Breast epithelium (tissue), 4 donors: ENCODE data around the gene EPM2AIP1. TPM values are rescaled to one million over a fixed set of nuclear protein-coding genes. Genes with fewer than 3 reads are reported as not detected.

Experiments
- DNase-seq, 2 donors: peaks; one replicate each; pipeline ENCODE4 v3.0.0-alpha.2; 2019; ENCODE audit warnings: low spot score in 2 of 2
- H3K27ac ChIP-seq, 2 donors: fragments of 200-600 bp; sonication (generic) in 1 of 2; one replicate each; pipeline ENCODE4 v1.5.1; 2016 to 2019; ENCODE audit warnings: mild to moderate bottlenecking in 1 of 2
- H3K27me3 ChIP-seq, 2 donors: fragments of 200-600 bp; sonication (generic) in 1 of 2; one replicate each; pipeline versions ENCODE4 v1.5.1 to v1.6.0; 2017 to 2019; ENCODE audit warnings: control low read depth in 1 of 2, mild to moderate bottlenecking in 1 of 2
- H3K36me3 ChIP-seq: fragments of 200-600 bp; one replicate; pipeline ENCODE4 v1.5.1; 2019
- H3K4me1 ChIP-seq, 2 donors: fragments of 200-600 bp; sonication (generic); one replicate each; pipeline ENCODE4 v1.5.1; 2016 to 2019; ENCODE audit warnings: control low read depth in 1 of 2
- H3K4me3 ChIP-seq, 3 donors: fragments of 200-600 bp; sonication (generic); 1 replicate in 2 of 3; 2 replicates in 1 of 3; pipeline ENCODE4 v1.5.1; 2016 to 2019; ENCODE audit warnings: mild to moderate bottlenecking in 3 of 3, moderate library complexity in 2 of 3
- H3K9me3 ChIP-seq, 2 donors: fragments of 200-600 bp; sonication (generic) in 1 of 2; one replicate each; pipeline ENCODE4 v1.5.1; 2016 to 2019; ENCODE audit warnings: control low read depth in 1 of 2
- CTCF ChIP-seq, 3 donors: fragments of 450-650 bp; IDR thresholded peaks; one replicate each; pipeline ENCODE4 v1.5.1; 2016 to 2017; ENCODE audit warnings: antibody characterized with exemption in 3 of 3, mild to moderate bottlenecking in 3 of 3, moderate library complexity in 3 of 3
- POLR2A ChIP-seq: fragments of 450-650 bp; IDR thresholded peaks from one replicate; pipeline ENCODE4 v1.6.1; 2016; ENCODE audit warnings: antibody characterized with exemption, mild to moderate bottlenecking, moderate library complexity
- POLR2AphosphoS5 ChIP-seq, 3 donors: sonication (generic); formaldehyde crosslinking; IDR thresholded peaks; one replicate each; pipeline ENCODE4 v1.6.1; 2017; ENCODE audit warnings: antibody characterized with exemption in 3 of 3
- intact Hi-C: fragments of 100-400 bp; cut with DNase I; formaldehyde crosslinking; loops from one replicate; pipeline ENCODE4 v1.15.1; 2023; ENCODE audit warnings: low total_unique reads
- total RNA-seq, 3 donors: library from RNA; depleted of rRNA; stranded (reverse); fragments of >200 nt; gene quantifications; one replicate each; pipeline ENCODE4 v1.1.0, GENCODE V29; 2016

EPM2AIP1 gene
- total RNA-seq, 3 donors from 2014 or later: 13.8 to 25.5 (median 14.1) TPM

GRCh38 chr3:37029111-37029510, 36.2 kb upstream of the EPM2AIP1 start:
- H3K4me1 ChIP-seq: no peaks in the 10 kb centered on the region
- no peaks in the 10 kb centered on the region for H3K9me3 ChIP-seq
- TF ChIP-seq CTCF (IDR thresholded peaks at IDR 0.05) (no peak), POLR2A (no peak), POLR2AphosphoS5 (IDR thresholded peaks at IDR 0.05) (no peak)
- DNase-seq: no peak
- intact Hi-C loops: no loop called here
- no peaks in the 10 kb centered on the region for H3K27me3 ChIP-seq
- no peak overlapping the region for H3K27ac ChIP-seq
- no peaks in the 10 kb centered on the region for H3K36me3 ChIP-seq
- no peak overlapping the region for H3K4me3 ChIP-seq

- Histone ChIP-seq H3K36me3 (no peaks in the 10 kb centered on the region), H3K27ac (no peak overlapping the region), H3K4me3 (no peak overlapping the region), H3K4me1 (no peaks in the 10 kb centered on the region), H3K9me3 (no peaks in the 10 kb centered on the region), H3K27me3 (no peaks in the 10 kb centered on the region)
- TF ChIP-seq CTCF (IDR thresholded peaks at IDR 0.05) (no peak), POLR2A (no peak), POLR2AphosphoS5 (IDR thresholded peaks at IDR 0.05) (no peak)
- no peak for DNase-seq
- intact Hi-C loops: no loop called here
Measured at GRCh38 chr3:37028329-37028728, 35.4 kb upstream of the EPM2AIP1 start.

GRCh38 chr3:37026851-37027250, 33.9 kb upstream of the EPM2AIP1 start:
- Histone ChIP-seq H3K4me1 (no peaks in the 10 kb centered on the region), H3K4me3 (no peak overlapping the region), H3K36me3 (no peaks in the 10 kb centered on the region), H3K27me3 (no peaks in the 10 kb centered on the region), H3K27ac (no peak overlapping the region), H3K9me3 (no peaks in the 10 kb centered on the region)
- intact Hi-C loops: no loop called here
- DNase-seq: no peak
- TF ChIP-seq POLR2A (no peak), POLR2AphosphoS5 (IDR thresholded peaks at IDR 0.05) (no peak), CTCF (IDR thresholded peaks at IDR 0.05) (no peak)

GRCh38 chr3:37025561-37026335, 32.8 kb upstream of the EPM2AIP1 start:
- peaks cover 7% of the 10 kb centered on the region for H3K36me3 ChIP-seq
- intact Hi-C loops: no loop called here
- no peaks in the 10 kb centered on the region for H3K27me3 ChIP-seq
- no peak overlapping the region for H3K4me3 ChIP-seq
- H3K4me1 ChIP-seq: no peaks in the 10 kb centered on the region
- no peaks in the 10 kb centered on the region for H3K9me3 ChIP-seq
- H3K27ac ChIP-seq: no peak overlapping the region
- TF ChIP-seq POLR2A (no peak), POLR2AphosphoS5 (IDR thresholded peaks at IDR 0.05) (no peak), CTCF (IDR thresholded peaks at IDR 0.05) (no peak)
- DNase-seq: no peak

GRCh38 chr3:37024820-37025405, 32.0 kb upstream of the EPM2AIP1 start:
- Histone ChIP-seq H3K36me3 (peaks cover 12% of the 10 kb centered on the region), H3K4me1 (no peaks in the 10 kb centered on the region), H3K4me3 (no peak overlapping the region), H3K27ac (no peak overlapping the region), H3K9me3 (no peaks in the 10 kb centered on the region), H3K27me3 (no peaks in the 10 kb centered on the region)
- TF ChIP-seq POLR2A (no peak), POLR2AphosphoS5 (IDR thresholded peaks at IDR 0.05) (no peak), CTCF (IDR thresholded peaks at IDR 0.05) (no peak)
- DNase-seq: no peak
- intact Hi-C loops: no loop called here
